GM12872 (cell line): ENCODE results near the gene KRTAP10-4.
A peak's percentile ranks its signal among the peaks of the same experiment; 100 is the strongest.

ENCODE experiments used
- CTCF ChIP-seq: IDR thresholded peaks from 3 replicates; pipeline ENCODE4 v1.5.1; 2011; ENCODE audit warnings: low read depth, mild to moderate bottlenecking, low read length, moderate library complexity; ENCODE audit not compliant: insufficient read depth

KRTAP10-4 gene

DNA sequence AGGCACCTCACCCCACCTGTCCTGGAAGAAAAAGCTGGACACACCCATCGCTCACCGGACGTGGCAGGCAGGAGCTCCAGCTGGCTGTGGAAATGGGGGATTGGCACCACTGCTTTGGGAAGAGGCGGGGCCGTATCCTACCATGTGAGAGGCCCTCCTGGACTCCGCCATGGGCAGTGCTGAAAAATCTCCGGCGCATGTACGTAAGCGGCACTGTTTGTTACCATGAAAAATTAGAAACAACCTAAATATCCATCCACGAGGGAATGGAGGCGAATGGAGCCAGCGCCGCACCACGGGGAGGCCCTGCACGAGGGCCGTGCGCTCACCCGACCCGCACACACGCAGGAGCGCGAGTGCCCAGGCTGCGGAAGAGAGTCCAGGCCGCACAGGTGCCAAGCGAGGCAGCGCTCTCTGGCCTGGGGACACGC is 41.4 kb downstream of the KRTAP10-4 start:
- no peak for TF ChIP-seq CTCF

DNA sequence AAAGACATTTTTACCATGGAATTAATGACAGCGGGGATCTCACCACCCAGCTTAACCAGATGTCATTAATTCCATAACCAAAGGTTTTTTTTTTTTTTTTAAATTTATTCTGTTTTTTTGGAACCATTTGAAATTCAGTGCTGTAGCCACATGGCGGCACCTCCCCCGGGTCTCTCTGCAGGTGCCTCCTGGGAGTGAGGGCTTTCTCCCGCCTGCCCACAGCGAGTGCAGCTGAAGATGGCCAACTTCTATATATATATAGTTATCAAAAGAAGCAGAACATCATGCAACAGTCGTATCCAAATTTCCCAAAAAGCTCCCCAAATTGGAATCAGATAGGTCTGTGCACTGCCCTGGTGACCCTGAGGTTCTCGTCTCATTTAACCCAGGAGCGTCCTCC is 41.9 kb downstream of the KRTAP10-4 start:
- no peak for TF ChIP-seq CTCF

- TF ChIP-seq CTCF = no peak
These were observed 42.5 kb downstream of the KRTAP10-4 start for GRCh38 chr21:44615911-44616590.

DNA sequence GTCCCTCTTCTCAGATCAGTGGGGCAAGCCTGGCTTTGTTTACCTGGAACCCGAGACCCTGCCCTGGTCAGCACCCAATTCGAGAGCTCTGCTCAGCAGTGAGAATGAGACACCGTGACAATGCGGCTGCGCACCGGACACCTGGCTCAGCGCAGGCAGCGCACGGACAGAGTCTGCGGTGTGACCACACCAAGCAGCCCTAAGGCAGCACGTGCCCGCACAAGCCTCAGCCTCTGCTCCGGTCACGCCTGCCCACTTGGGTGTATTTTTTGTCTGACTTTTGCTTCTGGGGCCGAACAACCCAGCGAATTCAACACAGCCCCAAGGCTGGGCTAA is 43.0 kb downstream of the KRTAP10-4 start:
- TF ChIP-seq CTCF = no peak

- no peak for TF ChIP-seq CTCF
These were observed 43.6 kb downstream of the KRTAP10-4 start for GRCh38 chr21:44617071-44617501.

DNA sequence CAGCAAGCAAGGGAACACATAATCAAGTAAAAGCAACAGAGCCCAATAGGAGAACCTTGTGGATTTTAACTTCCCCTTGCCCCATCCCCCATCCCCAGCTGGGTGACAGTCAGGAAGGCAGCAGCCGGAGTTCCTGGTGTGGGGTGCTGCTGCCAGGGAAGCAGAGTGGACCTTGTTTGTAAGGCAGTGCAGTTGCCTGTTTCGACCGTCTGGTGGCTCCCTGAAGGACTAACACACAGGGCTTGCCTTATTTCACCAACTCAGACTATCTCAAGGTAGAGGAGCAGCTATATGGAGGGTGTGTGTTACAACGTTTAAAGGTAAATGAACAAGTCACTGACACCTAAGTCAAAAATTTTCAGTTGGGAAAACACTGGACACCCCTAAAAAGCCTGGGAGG is 45.0 kb downstream of the KRTAP10-4 start:
- TF ChIP-seq CTCF = 0 out of 3 replicates have a peak, but pooled peaks have one; percentile 28

DNA sequence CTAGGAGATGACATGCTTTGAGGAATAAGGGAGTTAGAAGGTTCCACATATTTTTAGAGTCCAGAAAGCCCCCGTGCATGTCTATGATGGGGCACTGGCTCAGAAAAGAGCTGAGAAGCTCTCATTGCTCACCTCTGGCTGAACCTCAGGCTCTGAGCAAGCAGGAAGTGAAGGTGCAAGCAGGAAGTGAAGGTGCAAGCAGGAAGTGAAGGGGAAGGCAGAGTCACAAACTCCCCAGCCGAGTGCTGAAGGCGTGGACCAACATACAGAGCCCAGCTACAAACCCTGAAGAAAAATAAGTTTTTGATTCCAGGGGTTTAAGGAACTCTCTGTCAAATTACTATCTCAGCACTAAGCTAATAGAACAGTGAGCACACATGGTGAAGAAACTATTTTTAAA is 45.4 kb downstream of the KRTAP10-4 start:
- TF ChIP-seq CTCF = no peak
